ENCODE results near the gene TBC1D2.
A peak's percentile ranks its signal among the peaks of the same experiment; 100 is the strongest.

TBC1D2 gene

DNA sequence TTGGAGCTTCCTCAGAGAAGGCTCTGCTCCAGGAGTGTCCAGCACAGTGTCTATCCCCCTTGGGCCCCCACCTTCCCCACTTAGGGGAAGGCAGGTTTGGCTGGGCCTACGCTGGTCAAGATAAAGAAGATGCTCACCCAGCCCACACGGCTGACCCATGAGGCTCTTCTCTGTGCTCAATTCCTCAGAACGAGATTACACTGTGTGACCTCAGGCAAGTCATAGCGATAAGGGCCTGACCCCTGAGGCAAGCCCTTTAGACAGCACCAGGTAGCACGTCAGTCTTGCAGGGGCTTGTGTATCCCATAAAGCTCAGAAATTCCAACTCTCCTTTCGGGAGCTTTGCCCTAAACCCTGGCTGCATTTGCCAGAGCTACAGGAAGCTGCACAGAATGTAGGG is 95.7 kb downstream of the TBC1D2 start:
- DNase-seq, result no peak

DNA sequence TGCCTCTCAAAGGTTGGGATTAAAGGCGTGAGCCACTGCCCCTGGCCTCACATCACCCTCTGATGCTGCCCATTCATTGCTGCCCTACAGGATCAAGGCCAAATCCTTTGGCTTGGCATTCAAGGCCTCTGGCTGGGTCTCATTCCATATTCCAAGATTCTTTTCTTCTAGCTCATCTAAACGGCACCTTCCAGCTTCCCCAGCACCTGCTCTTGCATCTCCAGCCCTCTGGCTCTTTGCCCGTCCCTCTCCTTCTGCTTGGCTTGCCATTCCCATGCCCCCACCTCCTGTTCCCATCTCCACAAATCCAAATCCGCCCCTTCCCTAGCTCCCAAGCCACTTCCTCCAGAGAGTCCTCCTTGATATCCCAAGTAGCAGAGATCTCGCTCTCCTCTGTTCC is 96.1 kb downstream of the TBC1D2 start:
- no peak for DNase-seq

DNA sequence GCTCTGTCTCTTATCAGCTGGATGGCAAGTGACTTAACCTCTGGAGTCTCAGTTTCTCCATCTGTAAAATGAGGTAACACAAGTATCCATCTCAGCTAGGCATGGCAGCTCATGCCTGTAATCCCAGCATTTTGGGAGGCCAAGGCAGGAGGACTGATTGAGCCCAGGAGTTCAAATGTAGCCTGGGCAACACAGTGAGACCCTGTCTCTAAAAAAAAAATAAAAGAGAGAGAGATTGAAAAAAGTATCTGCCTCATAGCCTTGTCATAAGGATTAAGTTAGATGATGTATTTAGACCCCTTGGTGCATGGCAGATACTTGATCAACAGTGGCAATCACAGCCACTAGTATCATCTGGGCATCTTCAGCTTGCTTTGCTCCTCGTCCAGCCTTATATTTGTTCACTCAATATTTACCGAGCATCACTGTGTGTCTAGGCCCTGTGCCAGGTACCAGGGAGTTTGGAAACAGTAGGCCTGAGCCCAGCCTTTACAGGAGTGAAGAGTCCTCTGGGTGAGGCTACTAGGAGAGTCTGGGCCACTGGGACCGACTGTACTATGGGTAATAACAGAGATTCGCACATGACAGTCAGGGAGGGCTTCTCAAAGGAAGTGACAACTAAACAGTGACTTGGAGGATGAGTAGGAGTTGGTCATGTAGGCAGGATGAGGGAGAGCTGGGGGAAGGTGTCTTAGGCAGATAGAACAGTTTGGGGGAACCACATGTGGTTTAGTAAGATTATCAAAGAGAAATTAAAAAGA is 97.2 kb downstream of the TBC1D2 start:
- DNase-seq, result peak; percentile 65

- DNase-seq, result no peak
Observed at GRCh38 chr9:98157372-98157771, 98.1 kb downstream of the TBC1D2 start.

DNA sequence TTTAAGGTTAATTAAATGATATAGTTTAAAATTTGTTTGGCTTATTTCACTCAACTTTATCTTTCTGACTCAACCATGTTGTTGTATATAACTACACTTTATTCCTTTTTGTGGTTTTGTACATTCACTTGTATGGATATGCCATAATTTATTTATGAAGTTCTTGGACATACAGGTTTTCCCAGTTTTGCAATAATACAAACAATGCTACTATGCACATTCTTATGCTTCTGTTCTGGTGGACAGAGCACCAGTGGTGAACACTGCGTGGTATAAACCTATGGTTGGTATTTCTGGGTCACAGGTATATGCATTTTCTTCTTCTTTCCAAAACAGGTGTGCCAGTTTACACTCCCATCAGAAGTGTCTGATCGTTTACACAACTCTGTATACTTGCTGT is 100.8 kb downstream of the TBC1D2 start:
- no peak for DNase-seq

- DNase-seq, result no peak
Observed at GRCh38 chr9:98152526-98152925, 102.9 kb downstream of the TBC1D2 start.

DNA sequence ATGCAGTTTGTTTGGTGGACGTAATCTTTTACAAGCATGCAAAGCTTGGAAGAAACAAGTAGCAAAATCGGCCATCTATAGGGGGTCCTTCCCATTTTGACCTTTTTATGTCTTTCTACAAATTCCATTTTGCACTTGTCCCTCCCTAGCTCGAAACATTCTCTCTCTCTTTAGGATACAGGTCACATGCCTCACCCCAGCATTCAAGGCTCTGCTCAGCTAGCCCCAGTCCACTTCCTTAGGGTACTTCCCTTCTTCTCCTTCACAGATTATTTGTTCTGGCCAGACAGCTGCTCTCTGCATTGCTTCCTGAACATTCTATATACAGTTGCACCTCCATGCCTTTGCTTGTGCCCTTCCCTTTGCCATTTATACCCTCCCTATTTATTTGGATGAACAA is 104.7 kb downstream of the TBC1D2 start:
- DNase-seq, result peak; percentile 14

DNA sequence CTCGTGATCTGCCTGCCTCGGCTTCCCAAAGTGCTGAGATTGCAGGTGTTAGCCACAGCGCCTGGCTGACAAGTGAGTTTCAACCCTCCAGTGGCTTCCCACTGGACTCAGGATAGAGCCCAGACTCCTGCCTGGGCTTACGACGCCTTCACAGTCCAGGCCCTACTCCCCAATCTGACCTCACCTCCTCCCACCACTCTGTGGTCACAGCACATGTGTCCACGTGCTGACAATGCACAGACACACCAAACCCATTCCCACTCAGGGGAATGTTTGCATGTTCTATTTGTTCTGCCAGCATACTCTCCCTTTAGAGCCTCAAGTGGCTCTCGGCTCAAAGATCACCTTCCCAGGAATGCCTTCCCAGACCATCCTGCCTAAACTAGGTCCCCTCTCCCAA is 105.3 kb downstream of the TBC1D2 start:
- no peak for DNase-seq

DNA sequence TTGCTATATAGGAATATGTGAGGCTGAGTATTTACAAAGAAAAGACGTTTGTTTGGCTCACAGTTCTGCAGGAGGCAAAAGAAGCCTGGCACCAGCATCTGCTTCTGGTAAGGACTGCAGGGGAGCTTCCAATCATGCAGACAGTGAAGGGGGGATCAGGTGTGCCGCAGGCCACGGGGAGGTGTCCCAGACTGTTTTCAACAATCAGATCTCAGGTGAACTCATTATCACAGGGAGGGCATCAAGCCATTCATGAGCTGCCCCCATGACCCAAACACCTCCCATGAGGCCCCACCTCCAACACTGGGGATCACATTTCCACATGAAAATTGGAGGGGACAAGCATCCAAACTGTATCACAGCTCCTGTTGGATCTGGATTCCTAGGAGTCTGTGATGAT is 106.0 kb downstream of the TBC1D2 start:
- no peak for DNase-seq
